ENCODE results near the gene GRID1. TPM values are rescaled to one million over a fixed set of nuclear protein-coding genes. Genes with fewer than 3 reads are reported as not detected.

GRID1 gene
- total and polyA plus RNA-seq, 11 donors = 0.69 to 3.4 (median 1.6) TPM

- 74 to 82% (median 78%) methylated on average over 9 of the region's 9 CpGs for WGBS, 4 donors
These were observed 26.8 kb upstream of the GRID1 start for GRCh38 chr10:86393362-86393761.

GRCh38 chr10:86392723-86393094, 26.1 kb upstream of the GRID1 start:
- H3K4me1 ChIP-seq = peaks cover 0 to 9% (median 4%) of the 10 kb centered on the region in 12 donors
- H3K27ac ChIP-seq = no peak overlapping the region
- H3K9me3 ChIP-seq = no peaks in the 10 kb centered on the region
- 86 to 88% (median 87%) methylated on average over 6 to 7 of the region's 7 CpGs for WGBS, 4 donors
- DNase-seq = no peak
- TF ChIP-seq CTCF (IDR thresholded peaks at IDR 0.05) = no peak
- no peak for TF ChIP-seq POLR2A (IDR thresholded peaks at IDR 0.05)
- H3K4me3 ChIP-seq = no peak overlapping the region
- intact Hi-C loops (cut with DNase I) = no loop called here
- H3K36me3 ChIP-seq = no peaks in the 10 kb centered on the region
- peaks cover 7 to 48% (median 18%) of the 10 kb centered on the region in 9 donors for H3K27me3 ChIP-seq
- ATAC-seq = no peak

More at GRCh38 chr10:86393362-86393761, 26.8 kb upstream of the GRID1 start:
- TF ChIP-seq CTCF (IDR thresholded peaks at IDR 0.05) (no peak), POLR2A (IDR thresholded peaks at IDR 0.05) (no peak)
- Histone ChIP-seq H3K27ac (no peak overlapping the region), H3K4me1 (peaks cover 0 to 9% (median 4%) of the 10 kb centered on the region in 12 donors), H3K4me3 (no peak overlapping the region), H3K9me3 (no peaks in the 10 kb centered on the region), H3K36me3 (no peaks in the 10 kb centered on the region), H3K27me3 (peaks cover under 1 to 41% (median 11%) of the 10 kb centered on the region in 9 donors)
- DNase-seq (no peak), ATAC-seq (no peak)
- intact Hi-C loops (cut with DNase I) = no loop called here

GRCh38 chr10:86391986-86392722, 25.6 kb upstream of the GRID1 start:
- peak in 3 of 4 donors; percentile 6 to 29 (median 12) for ATAC-seq
- H3K4me3 ChIP-seq = no peak overlapping the region
- H3K36me3 ChIP-seq = no peaks in the 10 kb centered on the region
- 71 to 75% (median 72%) methylated on average over 10 to 12 of the region's 12 CpGs for WGBS, 4 donors
- DNase-seq = no peak
- no peaks in the 10 kb centered on the region for H3K9me3 ChIP-seq
- H3K27ac ChIP-seq = no peak overlapping the region
- H3K4me1 ChIP-seq = peaks cover 0 to 9% (median 4%) of the 10 kb centered on the region in 12 donors
- peaks cover 7 to 53% (median 23%) of the 10 kb centered on the region in 9 donors for H3K27me3 ChIP-seq
- no peak for TF ChIP-seq POLR2A (IDR thresholded peaks at IDR 0.05)
- no peak for TF ChIP-seq CTCF (IDR thresholded peaks at IDR 0.05)
- intact Hi-C loops (cut with DNase I) = no loop called here

GRCh38 chr10:86391236-86391840, 24.7 kb upstream of the GRID1 start:
- Histone ChIP-seq H3K27ac (no peak overlapping the region), H3K27me3 (peaks cover 7 to 60% (median 25%) of the 10 kb centered on the region in 9 donors), H3K4me1 (peaks cover 0 to 9% (median 4%) of the 10 kb centered on the region in 12 donors), H3K36me3 (no peaks in the 10 kb centered on the region), H3K4me3 (no peak overlapping the region), H3K9me3 (no peaks in the 10 kb centered on the region)
- intact Hi-C loops (cut with DNase I) = no loop called here
- 78 to 88% (median 80%) methylated on average over 8 of the region's 8 CpGs for WGBS, 4 donors
- DNase-seq (no peak), ATAC-seq (no peak)
- no peak for TF ChIP-seq POLR2A (IDR thresholded peaks at IDR 0.05)
- TF ChIP-seq CTCF (IDR thresholded peaks at IDR 0.05) = no peak
